CD14-positive monocyte (primary cell): ENCODE data around the gene RPP21. TPM values are rescaled to one million over a fixed set of nuclear protein-coding genes. Genes with fewer than 3 reads are reported as not detected.

ENCODE experiments used
- DNase-seq, 3 donors: peaks; one replicate each; pipeline ENCODE4 v3.0.0-alpha.2; 2011 to 2022
- H2AFZ ChIP-seq: 2 replicates; pipeline ENCODE4 v1.6.0; 2012; ENCODE audit warnings: mild to moderate bottlenecking, low read depth, low read length, inconsistent platforms; ENCODE audit not compliant: insufficient read depth, poor library complexity, severe bottlenecking
- H3K27ac ChIP-seq, 2 donors: 1 replicate in 1 of 2; 2 replicates in 1 of 2; pipeline ENCODE4 v1.5.1; 2012 to 2013; ENCODE audit warnings: low read length in 2 of 2, control low read depth in 1 of 2, inconsistent platforms in 1 of 2, low read depth in 1 of 2, mild to moderate bottlenecking in 1 of 2
- H3K27me3 ChIP-seq, 2 donors: one replicate each; pipeline versions ENCODE4 v1.6.0 to v1.6.1; 2011 to 2013; ENCODE audit warnings: low read length in 2 of 2; ENCODE audit not compliant: control insufficient read depth in 2 of 2, insufficient read depth in 2 of 2
- H3K36me3 ChIP-seq, 2 donors: replicated peaks in 1 of 2; 1 replicate in 1 of 2; 2 replicates in 1 of 2; pipeline versions ENCODE4 v1.5.1 to v1.6.1; 2012 to 2013; ENCODE audit warnings: low read length in 2 of 2, control low read depth in 1 of 2, inconsistent platforms in 1 of 2, mild to moderate bottlenecking in 1 of 2; ENCODE audit not compliant: insufficient read depth in 2 of 2, control insufficient read depth in 1 of 2
- H3K4me1 ChIP-seq, 2 donors: 1 replicate in 1 of 2; 2 replicates in 1 of 2; pipeline versions ENCODE4 v1.5.1 to v1.6.1; 2012 to 2013; ENCODE audit warnings: low read length in 2 of 2, control low read depth in 1 of 2, inconsistent platforms in 1 of 2, mild to moderate bottlenecking in 1 of 2, moderate library complexity in 1 of 2; ENCODE audit not compliant: insufficient read depth in 2 of 2, control insufficient read depth in 1 of 2
- H3K4me2 ChIP-seq: replicated peaks from 2 replicates; pipeline ENCODE3; 2012; ENCODE audit warnings: low read length, moderate library complexity, mild to moderate bottlenecking; ENCODE audit not compliant: poor library complexity, severe bottlenecking; ENCODE audit errors: extremely low read depth
- H3K4me3 ChIP-seq, 3 experiments: fragments of 200-600 bp in 1 of 3; sonication (generic) in 1 of 3; replicated peaks in 1 of 3; 1 replicate in 2 of 3; 2 replicates in 1 of 3; pipeline ENCODE4 v1.5.1; 2011 to 2013; ENCODE audit warnings: low read length in 3 of 3, mild to moderate bottlenecking in 3 of 3, control low read depth in 2 of 3, low read depth in 2 of 3, inconsistent platforms in 1 of 3, moderate library complexity in 1 of 3
- H3K79me2 ChIP-seq: 2 replicates; pipeline ENCODE4 v1.6.0; 2012; ENCODE audit warnings: mild to moderate bottlenecking, control low read depth, inconsistent platforms, low read length, moderate library complexity; ENCODE audit not compliant: insufficient read depth
- H3K9ac ChIP-seq: 2 replicates; pipeline ENCODE4 v1.6.0; 2017; ENCODE audit warnings: low read length, mild to moderate bottlenecking; ENCODE audit not compliant: insufficient read depth, poor library complexity, severe bottlenecking
- H3K9me3 ChIP-seq, 2 donors: replicated peaks in 1 of 2; 1 replicate in 1 of 2; 2 replicates in 1 of 2; pipeline versions ENCODE4 v1.5.1 to v1.6.1; 2012 to 2013; ENCODE audit warnings: low read length in 2 of 2, control low read depth in 1 of 2; ENCODE audit not compliant: control insufficient read depth in 1 of 2, insufficient read depth in 1 of 2
- H4K20me1 ChIP-seq: 2 replicates; pipeline ENCODE4 v1.6.0; 2012; ENCODE audit warnings: mild to moderate bottlenecking, low read length, control low read depth, moderate library complexity; ENCODE audit not compliant: insufficient read depth
- H3K27ac Mint-ChIP-seq, 7 donors: one replicate each; pipeline ENCODE4 v1.8.0; 2020; ENCODE audit warnings: mild to moderate bottlenecking in 7 of 7, mixed read lengths in 7 of 7, moderate library complexity in 6 of 7, inconsistent platforms in 2 of 7
- H3K27me3 Mint-ChIP-seq, 3 donors: one replicate each; pipeline ENCODE4 v1.8.0; 2021 to 2022; ENCODE audit warnings: low read depth in 3 of 3, mild to moderate bottlenecking in 3 of 3, mixed read lengths in 3 of 3, moderate library complexity in 3 of 3, inconsistent platforms in 1 of 3
- H3K36me3 Mint-ChIP-seq, 2 donors: one replicate each; pipeline ENCODE4 v1.8.0; 2020; ENCODE audit warnings: mixed read lengths in 2 of 2, inconsistent platforms in 1 of 2, mild to moderate bottlenecking in 1 of 2
- H3K4me1 Mint-ChIP-seq: one replicate; pipeline ENCODE4 v1.8.0; 2020; ENCODE audit warnings: mild to moderate bottlenecking, mixed read lengths
- H3K4me3 Mint-ChIP-seq, 2 donors: one replicate each; pipeline ENCODE4 v1.8.0; 2020; ENCODE audit warnings: mild to moderate bottlenecking in 2 of 2, mixed read lengths in 2 of 2, moderate library complexity in 1 of 2
- H3K9me3 Mint-ChIP-seq, 7 donors: one replicate each; pipeline ENCODE4 v1.8.0; 2020 to 2022; ENCODE audit warnings: mixed read lengths in 7 of 7, mild to moderate bottlenecking in 6 of 7, moderate library complexity in 6 of 7, inconsistent platforms in 2 of 7
- CTCF ChIP-seq: fragments of 200-600 bp; IDR thresholded peaks from one replicate; pipeline ENCODE4 v1.8.0; 2022; ENCODE audit warnings: antibody characterized with exemption, mild to moderate bottlenecking
- WGBS: methylation state at CpG from one replicate; pipeline ENCODE4 v1.1.5; 2013; ENCODE audit warnings: missing lambda C conversion rate; ENCODE audit not compliant: insufficient coverage; 5-methylcytosine and 5-hydroxymethylcytosine counted together
- intact Hi-C, 2 donors: fragments of 100-400 bp; cut with micrococcal nuclease; formaldehyde crosslinking; loops; one replicate each; pipeline versions ENCODE4 v1.15.0 to v1.15.1; 2023
- polyA plus RNA-seq, 3 donors: library from polyadenylated mRNA; depleted of rRNA in 1 of 3; unstranded in 2 of 3; stranded (reverse) in 1 of 3; fragments of 300-500 nt in 2 of 3; fragments of >200 nt in 1 of 3; fragmentation: Illumina TruSeq in 2 of 3; gene quantifications; 1 replicate in 2 of 3; 2 replicates in 1 of 3; pipeline ENCODE4 v1.2.3, GENCODE V29; 2012 to 2021

The RPP21 gene
- polyA plus RNA-seq, 3 donors: 59.2 to 63.6 (median 59.5) TPM

- Mint-ChIP-seq H3K9me3 (peaks cover 0 to 13% (median 2%) of the 10 kb centered on the region in 7 donors), H3K4me3 (peak overlapping the region in 1 of 2 donors; percentile 3), H3K27me3 (peaks cover 51 to 78% (median 54%) of the 10 kb centered on the region in 3 donors), H3K36me3 (no peaks in the 10 kb centered on the region), H3K4me1 (peaks cover 1% of the 10 kb centered on the region), H3K27ac (no peak overlapping the region)
- Histone ChIP-seq H3K27me3 (peaks cover 36 to 40% of the 10 kb centered on the region in 2 donors), H2AFZ (no peak overlapping the region), H3K9me3 (no peaks in the 10 kb centered on the region), H3K4me1 (no peaks in the 10 kb centered on the region), H3K27ac (no peak overlapping the region), H4K20me1 (no peaks in the 10 kb centered on the region), H3K9ac (no peak overlapping the region), H3K4me3 (no peak overlapping the region), H3K79me2 (no peaks in the 10 kb centered on the region), H3K4me2 (no peak overlapping the region), H3K36me3 (no peaks in the 10 kb centered on the region)
- no peak for DNase-seq
- 67% methylated on average over 1 of the region's 3 CpGs for WGBS
- intact Hi-C loops: no loop called here
- TF ChIP-seq CTCF: no peak
These were observed 41.2 kb downstream of the RPP21 start for GRCh38 chr6:30386166-30386565.

- Histone ChIP-seq H3K27ac (no peak overlapping the region), H3K4me1 (no peaks in the 10 kb centered on the region), H3K4me3 (no peak overlapping the region), H3K27me3 (peaks cover 44 to 73% of the 10 kb centered on the region in 2 donors), H4K20me1 (no peaks in the 10 kb centered on the region), H3K4me2 (no peak overlapping the region), H3K9me3 (no peaks in the 10 kb centered on the region), H3K36me3 (no peaks in the 10 kb centered on the region), H2AFZ (no peak overlapping the region), H3K79me2 (no peaks in the 10 kb centered on the region), H3K9ac (no peak overlapping the region)
- 62% methylated on average over 2 of the region's 3 CpGs for WGBS
- peaks cover 50 to 77% (median 55%) of the 10 kb centered on the region in 3 donors for H3K27me3 Mint-ChIP-seq
- H3K27ac Mint-ChIP-seq: no peak overlapping the region
- no peak for DNase-seq
- H3K4me1 Mint-ChIP-seq: no peaks in the 10 kb centered on the region
- H3K4me3 Mint-ChIP-seq: peak overlapping the region in 1 of 2 donors; percentile 56
- H3K36me3 Mint-ChIP-seq: no peaks in the 10 kb centered on the region
- intact Hi-C loops: loop anchor here in 1 of 2 donors (10.0 kb wide), 1 partner anchor 176 kb away; the partner anchor contains the start of gene TRIM26
- no peak for TF ChIP-seq CTCF
- H3K9me3 Mint-ChIP-seq: peaks cover 0 to 6% (median 0%) of the 10 kb centered on the region in 7 donors
These were observed 46.3 kb downstream of the RPP21 start for GRCh38 chr6:30391240-30391639.
